HL-60 (cell line): ENCODE data around the gene ESRRB.

ENCODE experiments used
- DNase-seq, 2 experiments: peaks; one replicate each; pipeline ENCODE4 v3.0.0-alpha.2; 2010 to 2020; ENCODE audit warnings: low read depth in 1 of 2, low spot score in 1 of 2
- H3K27ac ChIP-seq: fragments of 250-450 bp; sonication (Bioruptor Pico); replicated peaks from 2 replicates; pipeline ENCODE4 v1.5.1; 2020; ENCODE audit warnings: mild to moderate bottlenecking, moderate library complexity
- H3K27me3 ChIP-seq: fragments of 250-450 bp; sonication (Bioruptor Pico); 2 replicates; pipeline ENCODE4 v1.5.1; 2021; ENCODE audit warnings: mild to moderate bottlenecking, moderate library complexity; ENCODE audit not compliant: insufficient read depth, poor library complexity, severe bottlenecking
- H3K4me3 ChIP-seq: replicated peaks from 2 replicates; pipeline ENCODE4 v1.5.1; 2011; ENCODE audit warnings: mild to moderate bottlenecking, control low read depth, low read length; ENCODE audit not compliant: insufficient read depth
- GABPA ChIP-seq: IDR thresholded peaks from 2 replicates; pipeline ENCODE4 v1.6.1; 2012; ENCODE audit warnings: low read depth
- POLR2AphosphoS5 ChIP-seq: IDR thresholded peaks from 2 replicates; pipeline ENCODE4 v1.6.1; 2012; ENCODE audit warnings: low read depth
- REST ChIP-seq: IDR thresholded peaks from 2 replicates; pipeline ENCODE4 v1.6.1; 2012; ENCODE audit warnings: low read depth; ENCODE audit not compliant: insufficient replicate concordance
- SPI1 ChIP-seq: IDR thresholded peaks from 2 replicates; pipeline ENCODE4 v1.6.1; 2012; ENCODE audit warnings: low read depth, mild to moderate bottlenecking, borderline replicate concordance
- TF ChIP-seq, protein P1 (sequence below): IDR thresholded peaks from one replicate; pipeline ENCODE4 v1.5.1; 2011; ENCODE audit warnings: low read length, control low read depth, inconsistent platforms; ENCODE audit not compliant: insufficient read depth

The ESRRB gene

GRCh38 chr14:76461886-76462285, 85.9 kb downstream of the ESRRB start:
- no peak for DNase-seq
- H3K4me3 ChIP-seq, result no peak overlapping the region
- TF ChIP-seq REST (no peak), SPI1 (no peak), POLR2AphosphoS5 (no peak), GABPA (no peak)
- TF ChIP-seq, protein P1, sequence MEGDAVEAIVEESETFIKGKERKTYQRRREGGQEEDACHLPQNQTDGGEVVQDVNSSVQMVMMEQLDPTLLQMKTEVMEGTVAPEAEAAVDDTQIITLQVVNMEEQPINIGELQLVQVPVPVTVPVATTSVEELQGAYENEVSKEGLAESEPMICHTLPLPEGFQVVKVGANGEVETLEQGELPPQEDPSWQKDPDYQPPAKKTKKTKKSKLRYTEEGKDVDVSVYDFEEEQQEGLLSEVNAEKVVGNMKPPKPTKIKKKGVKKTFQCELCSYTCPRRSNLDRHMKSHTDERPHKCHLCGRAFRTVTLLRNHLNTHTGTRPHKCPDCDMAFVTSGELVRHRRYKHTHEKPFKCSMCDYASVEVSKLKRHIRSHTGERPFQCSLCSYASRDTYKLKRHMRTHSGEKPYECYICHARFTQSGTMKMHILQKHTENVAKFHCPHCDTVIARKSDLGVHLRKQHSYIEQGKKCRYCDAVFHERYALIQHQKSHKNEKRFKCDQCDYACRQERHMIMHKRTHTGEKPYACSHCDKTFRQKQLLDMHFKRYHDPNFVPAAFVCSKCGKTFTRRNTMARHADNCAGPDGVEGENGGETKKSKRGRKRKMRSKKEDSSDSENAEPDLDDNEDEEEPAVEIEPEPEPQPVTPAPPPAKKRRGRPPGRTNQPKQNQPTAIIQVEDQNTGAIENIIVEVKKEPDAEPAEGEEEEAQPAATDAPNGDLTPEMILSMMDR, result no peak
- H3K27me3 ChIP-seq, result no peaks in the 10 kb centered on the region
- no peak overlapping the region for H3K27ac ChIP-seq

- H3K4me3 ChIP-seq, result no peak overlapping the region
- DNase-seq, result no peak
- H3K27ac ChIP-seq, result no peak overlapping the region
- TF ChIP-seq POLR2AphosphoS5, result no peak
- TF ChIP-seq GABPA, result no peak
- TF ChIP-seq, protein P1, result no peak
- no peak for TF ChIP-seq REST
- no peak for TF ChIP-seq SPI1
- H3K27me3 ChIP-seq, result no peaks in the 10 kb centered on the region
Observed at GRCh38 chr14:76462330-76462729, 86.4 kb downstream of the ESRRB start.

GRCh38 chr14:76463105-76463504, 87.2 kb downstream of the ESRRB start:
- DNase-seq, result no peak
- Histone ChIP-seq H3K4me3 (no peak overlapping the region), H3K27me3 (no peaks in the 10 kb centered on the region), H3K27ac (no peak overlapping the region)
- TF ChIP-seq, protein P1, result no peak
- no peak for TF ChIP-seq POLR2AphosphoS5
- TF ChIP-seq SPI1, result no peak
- no peak for TF ChIP-seq GABPA
- no peak for TF ChIP-seq REST
